ENCODE measurements around the gene NANS.

DNA sequence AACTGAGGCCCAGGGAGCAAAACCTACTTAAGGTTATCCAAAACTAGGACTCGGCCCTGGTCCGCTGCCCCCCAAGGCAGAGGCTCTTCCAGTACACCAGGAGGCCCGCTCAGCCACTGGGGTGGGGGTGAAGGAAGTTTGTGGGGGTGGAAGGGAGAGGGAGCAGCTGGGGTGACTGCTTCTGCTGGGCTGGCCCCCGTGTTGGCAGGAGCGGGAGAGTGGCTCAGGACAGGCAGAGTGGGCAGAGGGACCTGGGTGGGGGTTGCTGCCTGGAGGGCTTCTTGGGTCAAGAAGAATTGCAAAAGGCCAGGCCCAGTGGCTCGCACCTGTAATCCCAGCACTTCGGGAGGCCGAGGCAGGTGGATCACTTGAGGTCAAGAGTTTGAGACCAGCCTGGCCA lies 70.7 kb downstream of the NANS start:
- TF ChIP-seq CTCF (IDR thresholded peaks at IDR 0.05) (no peak), EZH2phosphoT487 (IDR thresholded peaks at IDR 0.05) (no peak)

All from neural progenitor cell (in vitro differentiated cells).